ENCODE data around the gene MAPK13.

The MAPK13 gene

DNA sequence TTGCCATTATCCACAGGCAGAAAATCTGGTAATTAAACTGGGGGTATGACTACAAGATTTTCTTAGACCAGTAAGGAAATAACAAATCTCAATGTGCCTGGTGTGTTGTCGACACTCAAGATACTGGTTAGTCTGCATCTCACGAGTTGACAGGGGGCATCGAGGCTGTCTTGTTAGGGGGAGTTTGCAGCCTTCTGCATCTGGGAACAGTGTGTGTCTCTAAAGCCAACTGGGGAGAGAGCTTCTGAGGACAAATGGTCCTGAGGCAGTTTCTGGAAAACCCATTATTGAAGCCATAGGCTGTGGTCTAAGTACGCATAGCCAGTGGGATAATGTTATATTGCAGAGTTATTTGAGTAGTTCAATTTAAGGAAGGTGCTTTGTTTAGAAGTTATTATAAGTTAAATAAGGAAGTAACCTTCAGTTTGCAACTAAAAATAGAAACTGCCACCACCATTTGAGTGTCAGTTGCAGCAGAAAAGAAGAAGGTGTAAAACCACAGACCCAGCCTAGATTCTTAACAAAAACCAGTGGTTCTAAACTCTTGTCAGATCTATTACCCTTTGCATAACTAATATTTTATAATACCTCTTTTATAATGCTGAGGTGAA, 15.4 kb upstream of the MAPK13 start:
- Histone ChIP-seq H3K27ac (no peak overlapping the region), H3K9me3 (no peaks in the 10 kb centered on the region), H3K27me3 (no peaks in the 10 kb centered on the region), H3K36me3 (peaks cover 13 to 49% (median 24%) of the 10 kb centered on the region in 3 donors), H3K4me1 (no peaks in the 10 kb centered on the region), H3K4me3 (no peak overlapping the region)
- intact Hi-C loops (cut with DNase I; ENCODE audit: low total_unique reads) = no loop called here
- TF ChIP-seq, protein P1, sequence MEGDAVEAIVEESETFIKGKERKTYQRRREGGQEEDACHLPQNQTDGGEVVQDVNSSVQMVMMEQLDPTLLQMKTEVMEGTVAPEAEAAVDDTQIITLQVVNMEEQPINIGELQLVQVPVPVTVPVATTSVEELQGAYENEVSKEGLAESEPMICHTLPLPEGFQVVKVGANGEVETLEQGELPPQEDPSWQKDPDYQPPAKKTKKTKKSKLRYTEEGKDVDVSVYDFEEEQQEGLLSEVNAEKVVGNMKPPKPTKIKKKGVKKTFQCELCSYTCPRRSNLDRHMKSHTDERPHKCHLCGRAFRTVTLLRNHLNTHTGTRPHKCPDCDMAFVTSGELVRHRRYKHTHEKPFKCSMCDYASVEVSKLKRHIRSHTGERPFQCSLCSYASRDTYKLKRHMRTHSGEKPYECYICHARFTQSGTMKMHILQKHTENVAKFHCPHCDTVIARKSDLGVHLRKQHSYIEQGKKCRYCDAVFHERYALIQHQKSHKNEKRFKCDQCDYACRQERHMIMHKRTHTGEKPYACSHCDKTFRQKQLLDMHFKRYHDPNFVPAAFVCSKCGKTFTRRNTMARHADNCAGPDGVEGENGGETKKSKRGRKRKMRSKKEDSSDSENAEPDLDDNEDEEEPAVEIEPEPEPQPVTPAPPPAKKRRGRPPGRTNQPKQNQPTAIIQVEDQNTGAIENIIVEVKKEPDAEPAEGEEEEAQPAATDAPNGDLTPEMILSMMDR (IDR thresholded peaks at IDR 0.05) = no peak
- no peak for DNase-seq

DNA sequence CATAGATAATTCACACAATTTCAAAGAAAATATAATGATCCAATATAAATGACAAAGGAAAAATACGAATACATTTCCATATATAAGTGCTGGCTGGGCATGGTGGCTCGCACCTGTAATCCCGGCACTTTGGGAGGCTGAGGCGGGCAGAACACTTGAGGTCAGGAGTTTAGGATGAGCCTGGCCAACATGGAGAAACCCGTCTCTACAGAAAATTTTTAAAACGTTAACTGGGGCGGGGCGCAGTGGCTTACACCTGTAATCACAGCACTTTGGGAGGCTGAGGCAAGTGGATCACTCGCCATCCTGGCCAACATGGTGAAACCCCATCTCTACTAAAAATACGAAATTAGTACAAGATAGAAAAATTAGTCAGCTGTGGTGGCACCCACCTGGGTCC, 14.9 kb upstream of the MAPK13 start:
- no peak for DNase-seq
- TF ChIP-seq, protein P1 (IDR thresholded peaks at IDR 0.05) = no peak
- Histone ChIP-seq H3K9me3 (no peaks in the 10 kb centered on the region), H3K36me3 (peaks cover 9 to 44% (median 20%) of the 10 kb centered on the region in 3 donors), H3K27me3 (no peaks in the 10 kb centered on the region), H3K4me3 (no peak overlapping the region), H3K27ac (no peak overlapping the region), H3K4me1 (no peaks in the 10 kb centered on the region)
- intact Hi-C loops (cut with DNase I; ENCODE audit: low total_unique reads) = no loop called here

DNA sequence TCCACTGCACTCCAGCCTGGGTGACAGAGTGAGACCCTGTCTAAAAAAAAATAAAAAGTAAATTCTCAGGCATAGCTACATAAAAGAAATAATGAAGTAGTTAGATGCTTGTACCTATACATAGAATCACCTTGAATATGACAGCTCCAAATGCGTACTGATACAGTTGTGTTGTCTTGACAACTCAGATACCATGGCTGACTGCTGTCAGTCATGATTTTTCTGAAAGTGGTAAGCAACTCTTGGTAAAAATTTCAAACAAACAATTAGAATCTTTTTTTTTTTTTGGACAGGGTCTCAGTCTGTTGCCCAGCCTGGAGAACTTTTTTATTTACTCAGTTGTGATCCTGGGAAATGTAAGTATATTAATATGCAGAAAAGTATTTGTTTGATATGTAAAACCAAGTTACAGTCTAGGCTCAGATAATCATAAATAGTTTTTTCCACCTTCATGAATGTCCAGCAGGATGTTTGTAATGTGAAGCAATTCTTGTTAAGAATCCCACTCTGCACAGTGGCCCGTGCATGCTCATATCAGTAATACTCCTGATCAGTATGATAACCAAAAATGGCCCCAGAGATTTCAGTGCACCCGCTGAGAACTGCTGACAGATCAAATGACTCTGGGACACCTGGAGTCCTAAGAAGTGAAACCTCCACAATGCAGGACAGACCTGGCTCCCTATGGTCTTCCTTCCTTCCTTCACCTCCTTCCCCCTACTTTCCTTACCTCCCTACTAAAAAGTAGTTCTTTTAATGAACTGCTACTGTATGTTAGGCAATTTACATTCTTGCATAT, 14.0 kb upstream of the MAPK13 start:
- TF ChIP-seq, protein P1 (IDR thresholded peaks at IDR 0.05) = no peak
- H3K27me3 ChIP-seq = no peaks in the 10 kb centered on the region
- no peak overlapping the region for H3K4me3 ChIP-seq
- H3K27ac ChIP-seq = no peak overlapping the region
- H3K36me3 ChIP-seq = peaks cover 8 to 35% (median 12%) of the 10 kb centered on the region in 3 donors
- H3K4me1 ChIP-seq = peaks cover 0 to 3% (median 0%) of the 10 kb centered on the region in 4 donors
- intact Hi-C loops (cut with DNase I; ENCODE audit: low total_unique reads) = no loop called here
- H3K9me3 ChIP-seq = no peaks in the 10 kb centered on the region
- peak in 1 of 2 donors; percentile 6 for DNase-seq

DNA sequence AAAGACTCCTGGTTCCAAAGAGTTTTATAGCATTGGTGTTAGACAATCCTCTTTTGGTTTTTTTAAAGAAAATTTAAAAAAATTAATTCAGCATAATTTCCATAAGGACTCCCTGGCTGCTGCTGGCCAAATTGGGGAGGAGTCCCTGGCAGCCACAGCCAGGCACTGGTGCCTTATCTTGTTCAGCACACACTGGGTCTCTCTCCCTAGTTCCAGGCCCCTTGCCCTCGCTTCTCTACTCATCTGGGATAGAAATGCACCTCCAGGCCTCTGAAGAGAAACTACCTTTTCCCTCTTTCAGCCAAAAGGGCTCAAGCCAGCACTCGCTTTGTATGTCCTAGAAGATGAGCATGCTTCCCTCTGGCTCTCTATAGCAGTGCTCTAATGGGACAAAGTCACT, 13.4 kb upstream of the MAPK13 start:
- DNase-seq = no peak
- no peaks in the 10 kb centered on the region for H3K9me3 ChIP-seq
- H3K27ac ChIP-seq = no peak overlapping the region
- H3K4me1 ChIP-seq = peaks cover 0 to 8% (median 0%) of the 10 kb centered on the region in 4 donors
- peaks cover 7 to 29% (median 8%) of the 10 kb centered on the region in 3 donors for H3K36me3 ChIP-seq
- intact Hi-C loops (cut with DNase I; ENCODE audit: low total_unique reads) = no loop called here
- no peak overlapping the region for H3K4me3 ChIP-seq
- TF ChIP-seq, protein P1 (IDR thresholded peaks at IDR 0.05) = no peak
- no peaks in the 10 kb centered on the region for H3K27me3 ChIP-seq

DNA sequence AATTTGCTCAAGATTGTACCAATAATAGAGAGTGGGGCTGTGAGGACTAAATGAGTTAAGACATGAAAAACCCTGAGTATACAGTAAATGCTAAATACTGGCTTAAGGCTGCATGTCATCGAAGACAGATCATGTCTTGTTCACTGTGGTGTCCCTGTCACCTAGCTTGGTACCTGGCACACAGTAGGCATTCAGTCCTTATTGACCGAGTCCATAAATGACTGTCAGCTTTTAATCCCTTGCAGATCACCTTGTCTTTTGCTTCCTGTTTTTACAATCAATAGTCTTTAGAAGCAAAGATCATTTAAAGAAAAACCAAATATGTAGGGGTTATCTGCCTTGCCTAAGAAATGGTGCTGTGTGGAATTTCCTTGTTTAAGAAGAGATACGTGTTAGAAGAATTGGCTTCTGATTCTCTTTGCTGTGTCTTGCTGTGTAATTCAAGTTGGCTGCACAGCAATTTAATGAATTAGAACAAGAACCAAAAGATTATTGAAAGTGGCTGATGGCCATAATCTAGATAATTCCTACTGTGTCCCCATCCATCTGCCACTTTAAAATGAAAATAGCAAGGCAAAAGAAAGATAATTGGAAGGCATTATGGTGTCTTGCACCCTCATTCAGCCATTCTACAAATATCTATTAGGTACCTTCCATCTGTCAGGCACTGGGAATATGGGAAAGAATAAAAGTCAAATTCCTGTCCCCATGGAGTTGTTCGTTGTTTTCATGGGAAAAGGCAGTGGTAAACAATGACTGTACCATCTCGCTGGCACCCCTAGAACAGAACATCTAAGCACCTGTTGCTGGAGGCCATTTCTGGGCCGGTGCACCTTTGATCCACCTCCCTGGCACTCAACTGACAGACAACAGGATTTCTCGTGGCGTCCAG, 12.4 kb upstream of the MAPK13 start:
- H3K4me3 ChIP-seq = no peak overlapping the region
- H3K27ac ChIP-seq = no peak overlapping the region
- H3K9me3 ChIP-seq = no peaks in the 10 kb centered on the region
- TF ChIP-seq, protein P1 (IDR thresholded peaks at IDR 0.05) = no peak
- no peaks in the 10 kb centered on the region for H3K27me3 ChIP-seq
- intact Hi-C loops (cut with DNase I; ENCODE audit: low total_unique reads) = no loop called here
- H3K36me3 ChIP-seq = peaks cover 5 to 19% (median 6%) of the 10 kb centered on the region in 3 donors
- peaks cover 0 to 8% (median 0%) of the 10 kb centered on the region in 4 donors for H3K4me1 ChIP-seq
- DNase-seq = no peak

Measured in tibial artery (tissue), 4 donors.